Tibial artery (tissue), 4 donors: ENCODE data around the gene SCML1.
A peak's percentile ranks its signal among the peaks of the same experiment; 100 is the strongest.

Experiments used
- DNase-seq, 2 donors: peaks; one replicate each; pipeline ENCODE4 v3.0.0-alpha.2; 2019
- H3K27ac ChIP-seq, 2 donors: fragments of 200-600 bp; sonication (generic) in 1 of 2; 1 replicate in 1 of 2; 2 replicates in 1 of 2; pipeline ENCODE4 v1.5.1; 2018 to 2019; ENCODE audit warnings: mild to moderate bottlenecking in 1 of 2
- H3K27me3 ChIP-seq, 2 donors: fragments of 200-600 bp; sonication (generic) in 1 of 2; one replicate each; pipeline versions ENCODE4 v1.5.1 to v1.6.0; 2016 to 2019
- H3K36me3 ChIP-seq, 3 donors: fragments of 200-600 bp; sonication (generic) in 2 of 3; one replicate each; pipeline ENCODE4 v1.5.1; 2016 to 2019; ENCODE audit warnings: mild to moderate bottlenecking in 2 of 3
- H3K4me1 ChIP-seq, 4 donors: fragments of 200-600 bp; sonication (generic) in 2 of 4; 1 replicate in 3 of 4; 2 replicates in 1 of 4; pipeline ENCODE4 v1.5.1; 2016 to 2019
- H3K4me3 ChIP-seq, 2 donors: fragments of 200-600 bp; sonication (generic) in 1 of 2; 1 replicate in 1 of 2; 2 replicates in 1 of 2; pipeline ENCODE4 v1.5.1; 2018 to 2019; ENCODE audit warnings: mild to moderate bottlenecking in 2 of 2
- H3K9me3 ChIP-seq, 3 donors: fragments of 200-600 bp; sonication (generic) in 1 of 3; one replicate each; pipeline ENCODE4 v1.5.1; 2016 to 2019
- CTCF ChIP-seq, 2 experiments: fragments of 200-600 bp in 1 of 2; fragments of 450-650 bp in 1 of 2; IDR thresholded peaks; one replicate each; pipeline ENCODE4 v1.5.1; 2017 to 2019; ENCODE audit warnings: antibody characterized with exemption in 2 of 2, mild to moderate bottlenecking in 1 of 2, moderate library complexity in 1 of 2
- intact Hi-C: fragments of 100-400 bp; cut with DNase I; formaldehyde crosslinking; loops from one replicate; pipeline ENCODE4 v1.15.0; 2023; ENCODE audit warnings: low total_unique reads

The SCML1 gene

GRCh38 chrX:17736856-17737709, at the start of gene SCML1:
Gene SCML1 (plus strand): TSS chrX:17737493. CDS start chrX:17744187, 6,694 bp downstream.
- no peak for TF ChIP-seq CTCF (IDR thresholded peaks at IDR 0.05)
- DNase-seq: peak; percentile 97 to 99
- intact Hi-C loops: no loop called here
- Histone ChIP-seq H3K4me3 (peak within 1 kb of the TSS; percentile 70 to 74), H3K36me3 (no peaks in the 10 kb centered on the region), H3K27me3 (no peaks in the 10 kb centered on the region), H3K4me1 (peaks cover 0 to 10% (median 0%) of the 10 kb centered on the region in 4 donors), H3K9me3 (no peaks in the 10 kb centered on the region), H3K27ac (peak within 1 kb of the TSS; percentile 92 to 95)

- Histone ChIP-seq H3K9me3 (no peaks in the 10 kb centered on the region), H3K27ac (no peak overlapping the region), H3K36me3 (no peaks in the 10 kb centered on the region), H3K27me3 (no peaks in the 10 kb centered on the region), H3K4me1 (peaks cover 0 to 17% (median 2%) of the 10 kb centered on the region in 4 donors), H3K4me3 (no peak overlapping the region)
- intact Hi-C loops: loop anchor here (5.0 kb wide), 1 partner anchor 145 kb away; no protein-coding TSS in a partner anchor
- no peak for DNase-seq
- no peak for TF ChIP-seq CTCF (IDR thresholded peaks at IDR 0.05)
Observed at GRCh38 chrX:17687648-17688047, 49.6 kb upstream of the SCML1 start.

GRCh38 chrX:17689971-17690409, 47.3 kb upstream of the SCML1 start:
- intact Hi-C loops: loop anchor here (5.0 kb wide), 2 partner anchors 148 to 448 kb away; no protein-coding TSS in a partner anchor
- no peak overlapping the region for H3K27ac ChIP-seq
- DNase-seq: peak; percentile 41 to 63

GRCh38 chrX:17692709-17693346, 44.5 kb upstream of the SCML1 start:
- Histone ChIP-seq H3K27ac (no peak overlapping the region), H3K4me3 (no peak overlapping the region), H3K4me1 (peaks cover 0 to 5% (median 2%) of the 10 kb centered on the region in 4 donors), H3K9me3 (no peaks in the 10 kb centered on the region), H3K36me3 (no peaks in the 10 kb centered on the region), H3K27me3 (no peaks in the 10 kb centered on the region)
- intact Hi-C loops: loop anchor here (5.0 kb wide), 1 partner anchor 451 kb away; no protein-coding TSS in a partner anchor
- no peak for TF ChIP-seq CTCF (IDR thresholded peaks at IDR 0.05)
- DNase-seq: no peak

More at GRCh38 chrX:17689971-17690409, 47.3 kb upstream of the SCML1 start:
- H3K9me3 ChIP-seq: no peaks in the 10 kb centered on the region
- H3K4me3 ChIP-seq: no peak overlapping the region
- no peaks in the 10 kb centered on the region for H3K27me3 ChIP-seq
- no peaks in the 10 kb centered on the region for H3K36me3 ChIP-seq
- peaks cover 0 to 10% (median 2%) of the 10 kb centered on the region in 4 donors for H3K4me1 ChIP-seq
- peak; percentile 54 to 74 for TF ChIP-seq CTCF (IDR thresholded peaks at IDR 0.05)

- TF ChIP-seq CTCF (IDR thresholded peaks at IDR 0.05): no peak
- Histone ChIP-seq H3K4me3 (no peak overlapping the region), H3K27ac (no peak overlapping the region), H3K27me3 (no peaks in the 10 kb centered on the region), H3K36me3 (no peaks in the 10 kb centered on the region), H3K9me3 (no peaks in the 10 kb centered on the region), H3K4me1 (no peaks in the 10 kb centered on the region)
- intact Hi-C loops: no loop called here
- no peak for DNase-seq
Observed at GRCh38 chrX:17697191-17697590, 40.1 kb upstream of the SCML1 start.
